ENCODE results near the gene TIMM22.

DNA sequence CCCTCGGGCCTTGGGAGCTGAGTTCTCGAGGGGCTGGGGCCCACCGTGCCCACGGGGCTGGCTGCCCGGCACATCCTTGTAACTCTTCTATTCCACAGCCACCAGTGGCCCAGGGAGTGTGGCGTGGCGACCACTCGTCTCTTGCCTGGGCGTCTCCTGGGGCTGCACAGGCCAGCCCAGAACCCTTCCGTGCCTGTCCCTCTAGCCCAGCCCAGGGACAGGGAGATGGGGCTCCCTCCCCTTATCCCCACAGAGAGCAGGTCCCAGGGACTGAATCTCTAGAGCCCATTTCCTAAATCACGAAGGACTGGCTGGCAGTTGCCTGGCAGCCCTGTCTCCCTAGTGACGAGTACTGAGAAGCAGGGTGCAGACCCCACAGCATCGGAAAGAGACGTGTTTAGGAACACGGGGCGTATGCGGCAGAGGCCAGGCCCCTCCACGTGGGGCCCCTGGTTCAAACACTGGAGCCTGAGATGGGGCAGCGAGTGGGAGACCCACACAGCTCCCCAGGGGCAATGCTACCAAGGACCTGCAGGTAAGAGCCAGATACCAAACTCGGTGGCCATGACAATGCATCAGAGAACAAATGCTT is 51.0 kb downstream of the TIMM22 start:
- TF ChIP-seq, protein P1, sequence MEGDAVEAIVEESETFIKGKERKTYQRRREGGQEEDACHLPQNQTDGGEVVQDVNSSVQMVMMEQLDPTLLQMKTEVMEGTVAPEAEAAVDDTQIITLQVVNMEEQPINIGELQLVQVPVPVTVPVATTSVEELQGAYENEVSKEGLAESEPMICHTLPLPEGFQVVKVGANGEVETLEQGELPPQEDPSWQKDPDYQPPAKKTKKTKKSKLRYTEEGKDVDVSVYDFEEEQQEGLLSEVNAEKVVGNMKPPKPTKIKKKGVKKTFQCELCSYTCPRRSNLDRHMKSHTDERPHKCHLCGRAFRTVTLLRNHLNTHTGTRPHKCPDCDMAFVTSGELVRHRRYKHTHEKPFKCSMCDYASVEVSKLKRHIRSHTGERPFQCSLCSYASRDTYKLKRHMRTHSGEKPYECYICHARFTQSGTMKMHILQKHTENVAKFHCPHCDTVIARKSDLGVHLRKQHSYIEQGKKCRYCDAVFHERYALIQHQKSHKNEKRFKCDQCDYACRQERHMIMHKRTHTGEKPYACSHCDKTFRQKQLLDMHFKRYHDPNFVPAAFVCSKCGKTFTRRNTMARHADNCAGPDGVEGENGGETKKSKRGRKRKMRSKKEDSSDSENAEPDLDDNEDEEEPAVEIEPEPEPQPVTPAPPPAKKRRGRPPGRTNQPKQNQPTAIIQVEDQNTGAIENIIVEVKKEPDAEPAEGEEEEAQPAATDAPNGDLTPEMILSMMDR (conservative IDR thresholded peaks at IDR 0.05; ENCODE audit: low read depth, low read length): no peak
- TF ChIP-seq EZH2 (IDR thresholded peaks at IDR 0.05; ENCODE audit: low read length, unreplicated experiment): no peak
- TF ChIP-seq EZH2phosphoT487 (IDR thresholded peaks at IDR 0.05; ENCODE audit: borderline replicate concordance, low read length): no peak
